NCI-H2029 (cell line): ENCODE data around the gene CNIH3.
A peak's percentile ranks its signal among the peaks of the same experiment; 100 is the strongest.

Experiments used
- DNase-seq: peaks from one replicate; lab custom pipeline; 2025; lab: John Stamatoyannopoulos, UW

CNIH3 gene

GRCh38 chr1:224722838-224723237 lies 106.7 kb downstream of the CNIH3 start:
- no peak for DNase-seq

GRCh38 chr1:224724566-224724965 lies 108.4 kb downstream of the CNIH3 start:
- no peak for DNase-seq

GRCh38 chr1:224726441-224727182 lies 110.5 kb downstream of the CNIH3 start:
- no peak for DNase-seq

- DNase-seq: no peak
Measured at GRCh38 chr1:224727351-224728289, 111.5 kb downstream of the CNIH3 start.

- DNase-seq: no peak
Measured at GRCh38 chr1:224730540-224730939, 114.4 kb downstream of the CNIH3 start.

- DNase-seq: no peak
Measured at GRCh38 chr1:224730965-224731364, 114.8 kb downstream of the CNIH3 start.

GRCh38 chr1:224731633-224732032 lies 115.5 kb downstream of the CNIH3 start:
- no peak for DNase-seq

- no peak for DNase-seq
Measured at GRCh38 chr1:224732377-224733026, 116.4 kb downstream of the CNIH3 start.

GRCh38 chr1:224733027-224733911 lies 117.2 kb downstream of the CNIH3 start:
- DNase-seq: peak; percentile 85

- no peak for DNase-seq
Measured at GRCh38 chr1:224734261-224734935, 118.3 kb downstream of the CNIH3 start.

- DNase-seq: no peak
Measured at GRCh38 chr1:224735159-224735558, 119.0 kb downstream of the CNIH3 start.

GRCh38 chr1:224736619-224737352 lies 120.7 kb downstream of the CNIH3 start:
- DNase-seq: no peak

- no peak for DNase-seq
Measured at GRCh38 chr1:224737353-224737727, 121.2 kb downstream of the CNIH3 start.

GRCh38 chr1:224739303-224739996 lies 123.3 kb downstream of the CNIH3 start:
- DNase-seq: no peak

- no peak for DNase-seq
Measured at GRCh38 chr1:224739997-224740684, 124.0 kb downstream of the CNIH3 start.

GRCh38 chr1:224740685-224741052 lies 124.6 kb downstream of the CNIH3 start:
- no peak for DNase-seq

- DNase-seq: no peak
Measured at GRCh38 chr1:224742349-224742748, 126.2 kb downstream of the CNIH3 start.

- no peak for DNase-seq
Measured at GRCh38 chr1:224743608-224744164, 127.6 kb downstream of the CNIH3 start.

GRCh38 chr1:224744521-224744920 lies 128.4 kb downstream of the CNIH3 start:
- DNase-seq: no peak
